ENCODE measurements around the gene CTNNB1.

DNA sequence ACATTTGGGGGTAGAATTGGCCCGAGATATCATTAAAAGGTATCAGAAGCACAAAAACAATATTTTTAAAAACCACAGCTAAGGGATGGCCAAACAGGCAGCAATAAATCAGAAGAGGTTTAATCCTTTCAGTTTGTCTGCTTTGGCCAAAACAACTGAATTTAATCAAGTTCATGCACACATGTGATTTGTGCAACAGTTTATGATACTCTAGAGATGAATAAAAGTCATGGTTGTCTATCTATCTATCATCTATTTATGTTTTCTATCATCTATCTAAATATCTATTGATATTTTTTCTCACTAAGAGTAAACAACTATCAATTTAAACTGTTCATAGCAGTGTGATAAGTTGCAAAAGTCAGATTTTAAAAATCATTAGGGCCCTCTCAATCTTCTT, 13.0 kb upstream of the CTNNB1 start:
- TF ChIP-seq, protein P1, sequence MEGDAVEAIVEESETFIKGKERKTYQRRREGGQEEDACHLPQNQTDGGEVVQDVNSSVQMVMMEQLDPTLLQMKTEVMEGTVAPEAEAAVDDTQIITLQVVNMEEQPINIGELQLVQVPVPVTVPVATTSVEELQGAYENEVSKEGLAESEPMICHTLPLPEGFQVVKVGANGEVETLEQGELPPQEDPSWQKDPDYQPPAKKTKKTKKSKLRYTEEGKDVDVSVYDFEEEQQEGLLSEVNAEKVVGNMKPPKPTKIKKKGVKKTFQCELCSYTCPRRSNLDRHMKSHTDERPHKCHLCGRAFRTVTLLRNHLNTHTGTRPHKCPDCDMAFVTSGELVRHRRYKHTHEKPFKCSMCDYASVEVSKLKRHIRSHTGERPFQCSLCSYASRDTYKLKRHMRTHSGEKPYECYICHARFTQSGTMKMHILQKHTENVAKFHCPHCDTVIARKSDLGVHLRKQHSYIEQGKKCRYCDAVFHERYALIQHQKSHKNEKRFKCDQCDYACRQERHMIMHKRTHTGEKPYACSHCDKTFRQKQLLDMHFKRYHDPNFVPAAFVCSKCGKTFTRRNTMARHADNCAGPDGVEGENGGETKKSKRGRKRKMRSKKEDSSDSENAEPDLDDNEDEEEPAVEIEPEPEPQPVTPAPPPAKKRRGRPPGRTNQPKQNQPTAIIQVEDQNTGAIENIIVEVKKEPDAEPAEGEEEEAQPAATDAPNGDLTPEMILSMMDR (IDR thresholded peaks at IDR 0.05) = no peak
- TF ChIP-seq POLR2A (IDR thresholded peaks at IDR 0.05) = no peak

All from breast epithelium (tissue), 3 donors.